ENCODE measurements around the gene ITGB1BP1.

ITGB1BP1 gene

GRCh38 chr2:9423100-9423921, at the start of gene ITGB1BP1, which contains the start of gene CPSF3:
Gene ITGB1BP1, minus strand, starts transcription at chr2:9423528. Its CDS starts 4,831 bp downstream, at chr2:9418697.
Gene CPSF3, plus strand, starts transcription at chr2:9423654. Its CDS starts 120 bp downstream, at chr2:9423774.
- peak within 1 kb of the TSS; percentile 91 for H3K4me3 ChIP-seq (ENCODE audit: low read depth, low read length)
- DNase-seq (ENCODE audit: low read depth) = peak; percentile 91
- TF ChIP-seq CTCF (IDR thresholded peaks at IDR 0.05; ENCODE audit: low read depth, low read length, missing control alignments) = no peak

GRCh38 chr2:9472511-9472910, 49.2 kb upstream of the ITGB1BP1 start:
- TF ChIP-seq CTCF (IDR thresholded peaks at IDR 0.05; ENCODE audit: low read depth, low read length, missing control alignments) = no peak

GRCh38 chr2:9471206-9471605, 47.9 kb upstream of the ITGB1BP1 start:
- H3K4me3 ChIP-seq (ENCODE audit: low read depth, low read length) = no peak overlapping the region
- no peak for DNase-seq (ENCODE audit: low read depth)
- TF ChIP-seq CTCF (IDR thresholded peaks at IDR 0.05; ENCODE audit: low read depth, low read length, missing control alignments) = no peak

More at GRCh38 chr2:9472511-9472910, 49.2 kb upstream of the ITGB1BP1 start:
- H3K4me3 ChIP-seq (ENCODE audit: low read depth, low read length) = no peak overlapping the region
- DNase-seq (ENCODE audit: low read depth) = no peak

- no peak for TF ChIP-seq CTCF (IDR thresholded peaks at IDR 0.05; ENCODE audit: low read depth, low read length, missing control alignments)
- no peak overlapping the region for H3K4me3 ChIP-seq (ENCODE audit: low read depth, low read length)
- DNase-seq (ENCODE audit: low read depth) = no peak
Observed at GRCh38 chr2:9467687-9468086, 44.4 kb upstream of the ITGB1BP1 start.

- no peak for TF ChIP-seq CTCF (IDR thresholded peaks at IDR 0.05; ENCODE audit: low read depth, low read length, missing control alignments)
- no peak for DNase-seq (ENCODE audit: low read depth)
- no peak overlapping the region for H3K4me3 ChIP-seq (ENCODE audit: low read depth, low read length)
Observed at GRCh38 chr2:9466147-9466683, 42.9 kb upstream of the ITGB1BP1 start.

- DNase-seq (ENCODE audit: low read depth) = no peak
- TF ChIP-seq CTCF (IDR thresholded peaks at IDR 0.05; ENCODE audit: low read depth, low read length, missing control alignments) = no peak
- H3K4me3 ChIP-seq (ENCODE audit: low read depth, low read length) = no peak overlapping the region
Observed at GRCh38 chr2:9465170-9465569, 41.8 kb upstream of the ITGB1BP1 start.

Data from GM12864 (cell line).